GM21526 (cell line): ENCODE data around the gene GLIS2.

Source experiments
- ATAC-seq: cut with Tn5 transposase; IDR thresholded peaks from one replicate; pipeline ENCODE4 v1.9.1; 2021; ENCODE audit warnings: moderate library complexity; ENCODE audit not compliant: unreplicated experiment, low FRiP score

The GLIS2 gene

DNA sequence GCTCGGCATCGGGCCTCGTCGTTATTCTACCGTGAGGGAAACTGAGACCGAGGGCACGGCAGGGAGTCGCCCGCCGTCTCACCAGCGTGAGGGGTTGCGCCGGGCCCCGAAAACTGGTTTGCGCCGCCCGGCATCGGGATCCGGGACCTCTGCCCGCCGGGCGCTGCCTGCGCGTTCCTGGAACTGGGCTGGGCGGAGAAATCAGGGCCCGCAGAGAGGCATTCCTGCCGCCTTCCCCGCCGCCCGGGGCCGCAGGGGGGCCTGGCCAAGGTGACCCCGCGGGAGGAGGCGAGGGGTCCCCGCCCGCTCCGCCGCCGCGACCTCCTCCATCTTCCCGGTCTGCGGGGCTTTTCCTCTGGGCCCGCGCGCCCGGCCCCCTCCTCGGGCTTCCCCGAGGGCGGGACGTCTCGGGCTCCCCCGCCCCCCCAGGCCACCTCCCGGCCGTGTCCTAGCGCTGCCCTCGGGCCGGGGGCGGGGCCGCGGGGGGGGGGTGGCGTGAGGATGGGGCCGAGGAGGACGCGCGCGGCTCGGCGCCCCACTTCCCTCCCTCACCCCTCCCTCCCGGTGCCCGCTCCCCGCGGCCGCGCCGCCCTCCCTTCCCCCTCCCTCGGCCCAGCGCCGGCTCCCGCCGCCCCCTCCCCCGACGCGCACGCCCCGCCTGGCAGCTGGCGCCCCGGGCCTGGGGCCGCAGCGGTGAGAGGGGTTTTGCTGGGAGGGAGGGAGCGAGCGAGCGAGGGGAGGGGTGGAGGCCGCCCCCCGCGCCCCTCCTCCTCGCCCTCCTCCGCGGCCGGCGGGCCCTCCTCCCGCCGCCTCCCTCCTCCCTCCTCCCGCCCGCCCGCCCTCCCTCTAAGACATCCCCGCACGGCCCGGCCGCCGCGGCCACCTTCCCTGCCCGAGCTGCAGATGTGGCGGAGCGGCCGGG, at the start of gene GLIS2:
Gene GLIS2 (plus strand): TSS at position 882 of the 922 bp plus-strand sequence. CDS start 16,214 bp downstream, outside the sequence.
- no peak for ATAC-seq

DNA sequence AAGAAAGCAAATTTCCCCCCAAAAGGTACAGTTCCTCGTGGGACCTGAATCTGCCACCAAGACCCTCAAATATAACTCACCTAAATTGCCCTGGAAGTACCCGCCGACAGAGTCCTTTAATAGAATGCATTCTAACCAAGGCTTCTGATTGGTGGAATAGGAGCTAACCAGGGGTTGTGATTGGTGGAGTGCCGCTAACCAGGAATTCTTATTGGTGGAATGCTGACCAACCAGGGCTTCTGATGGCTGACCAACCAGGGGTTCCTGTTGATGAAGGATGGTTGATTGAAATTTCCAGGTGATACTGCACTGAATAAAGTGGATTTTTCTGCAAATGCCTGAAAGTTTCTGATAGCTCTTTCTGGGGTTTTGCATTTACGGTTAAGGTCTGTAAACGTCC, 49.5 kb upstream of the GLIS2 start:
- no peak for ATAC-seq

DNA sequence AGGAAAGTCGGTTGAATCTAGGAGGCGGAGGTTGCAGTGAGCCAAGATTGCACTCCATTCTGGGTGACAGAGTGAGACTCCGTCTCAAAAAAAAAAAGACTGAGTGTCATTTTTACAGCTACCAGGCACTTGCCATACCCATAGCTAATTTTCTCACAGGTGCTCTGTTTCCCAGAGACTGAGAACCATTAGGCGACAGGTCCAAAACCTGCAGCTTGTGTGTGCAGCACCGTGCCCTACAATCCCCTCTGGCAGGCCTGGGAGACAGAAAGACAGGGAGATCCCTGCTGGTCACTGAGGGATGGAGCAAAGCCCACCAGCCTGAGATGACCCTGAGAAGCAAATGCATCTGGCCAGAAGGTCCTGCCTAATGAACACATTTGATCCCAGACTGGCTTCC, 45.8 kb upstream of the GLIS2 start:
- ATAC-seq: no peak

DNA sequence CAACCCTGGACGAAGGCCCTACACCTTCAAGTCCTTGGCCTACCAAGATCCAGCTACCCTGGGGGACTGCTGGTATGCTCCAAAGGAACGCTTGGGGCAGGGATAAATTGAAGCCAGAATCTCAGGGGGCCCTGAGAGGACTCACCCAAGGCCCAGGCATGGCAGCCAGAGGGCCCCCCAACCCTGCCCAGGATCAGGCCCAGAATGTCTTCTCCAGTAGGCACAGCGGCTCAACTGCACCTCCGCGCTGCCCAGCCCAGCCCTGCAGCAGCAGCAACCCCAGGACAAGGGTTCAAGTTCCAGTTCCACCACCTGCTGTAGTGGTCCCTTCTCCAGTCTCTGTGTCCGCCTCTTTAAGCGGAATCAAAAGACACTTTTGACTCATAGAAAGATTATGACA, 45.3 kb upstream of the GLIS2 start:
- ATAC-seq: no peak

DNA sequence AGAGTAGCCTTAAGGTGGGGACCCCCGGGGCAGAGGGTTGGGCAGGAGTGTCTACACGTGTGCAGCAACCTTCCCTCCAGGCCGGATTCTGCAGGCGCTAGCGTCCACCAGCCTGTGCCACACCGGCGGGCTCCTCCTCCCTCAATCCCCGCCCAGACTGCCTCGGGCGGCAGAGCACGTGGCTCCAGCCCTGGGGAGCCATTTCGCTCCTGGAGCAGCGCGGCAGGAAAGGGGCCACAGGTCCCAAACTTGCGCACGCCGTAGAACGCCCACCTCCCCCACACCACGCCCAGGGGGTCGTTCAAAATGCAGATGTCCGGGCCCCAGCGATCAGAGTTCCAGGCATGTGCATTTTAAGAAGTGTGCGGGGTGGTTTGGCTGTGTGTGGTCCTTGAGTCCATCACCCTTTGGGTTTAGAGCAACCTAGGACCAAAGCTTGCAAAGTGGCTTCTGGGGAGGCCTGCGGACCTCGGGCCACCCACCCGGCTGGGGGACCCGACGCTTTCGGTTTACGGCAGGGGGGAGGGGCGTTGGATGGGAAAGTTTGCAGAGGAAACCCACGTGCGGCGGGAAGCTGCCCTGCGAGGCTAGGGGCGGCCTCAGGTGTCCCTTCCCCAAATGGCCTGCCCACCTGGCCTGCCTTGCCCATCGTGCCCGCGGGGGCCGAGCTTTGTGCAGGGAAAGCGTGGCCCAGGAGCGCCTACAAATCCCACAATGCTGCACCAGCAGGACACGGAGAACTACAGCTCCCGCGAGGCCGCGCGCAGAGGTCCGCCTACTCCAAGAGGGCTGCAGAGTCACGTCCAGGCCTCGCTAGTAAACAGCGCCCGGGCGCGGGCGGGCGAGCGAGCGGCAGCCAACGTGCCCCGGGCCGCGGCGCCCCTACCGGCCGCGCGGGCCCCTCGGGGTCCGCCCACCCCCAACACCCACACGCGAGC, 44.4 kb upstream of the GLIS2 start:
- ATAC-seq: peak; percentile 46

DNA sequence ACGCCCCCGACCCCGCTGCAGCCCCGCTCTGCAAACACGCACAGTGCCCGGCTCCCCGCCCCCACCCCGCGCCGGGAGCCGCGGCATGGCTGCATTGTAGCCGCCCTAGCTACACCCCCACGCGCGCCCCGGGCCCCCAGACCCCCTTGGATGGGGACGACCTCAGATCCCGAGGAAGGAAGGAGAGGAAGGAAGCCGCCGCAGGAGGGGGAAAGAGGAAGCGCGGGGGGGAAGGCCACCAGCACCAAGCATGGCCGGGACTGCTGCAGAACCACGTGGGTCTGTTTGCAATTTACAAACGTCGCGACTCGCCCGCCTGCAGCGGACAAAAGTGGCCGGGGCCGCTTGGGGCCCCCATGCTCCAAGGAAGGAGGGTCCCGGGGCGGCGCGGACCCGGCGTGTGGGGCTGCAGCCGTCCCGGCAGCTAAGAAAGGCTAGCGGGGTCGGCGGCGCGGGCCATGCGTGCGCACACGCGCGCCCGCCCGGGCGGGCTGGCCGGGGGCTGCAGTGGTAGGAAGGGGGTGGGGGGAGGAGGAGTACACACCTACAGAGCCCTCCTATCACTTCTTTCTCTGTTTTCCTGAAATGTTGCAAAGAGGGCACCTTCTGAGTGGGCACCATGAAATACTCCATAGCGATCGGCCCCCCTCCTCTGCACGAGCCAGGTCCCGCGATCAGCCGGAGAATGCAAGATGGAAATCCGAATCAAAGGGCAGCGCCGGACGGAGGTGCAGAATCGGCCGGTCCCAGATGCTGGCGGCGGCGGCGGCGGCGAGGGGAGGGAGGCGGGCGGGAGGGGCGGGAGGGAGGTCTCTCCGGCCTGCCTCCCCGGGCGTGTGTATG, 43.5 kb upstream of the GLIS2 start:
- no peak for ATAC-seq

DNA sequence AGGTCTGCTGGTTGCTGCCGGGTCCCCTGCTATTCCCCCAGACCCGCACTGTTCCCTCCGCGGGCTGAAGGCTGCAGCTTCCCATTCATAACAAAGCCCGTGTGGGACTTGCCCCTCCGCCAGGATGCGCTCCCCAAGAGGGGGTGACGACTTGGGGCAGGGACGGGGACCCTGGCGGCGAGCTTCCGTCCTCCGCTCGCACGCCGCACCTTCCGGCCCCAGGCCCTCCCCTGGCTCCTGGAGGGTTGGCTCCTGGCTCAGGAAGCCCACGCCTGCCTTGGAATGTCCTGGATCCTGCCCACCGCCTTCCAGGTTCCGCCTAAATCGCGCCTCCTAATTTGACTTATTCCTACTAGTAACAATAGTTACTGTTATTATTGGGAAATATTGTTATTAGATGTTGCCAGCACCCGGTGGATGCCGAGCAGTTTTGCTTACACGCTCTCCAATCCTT, 42.0 kb upstream of the GLIS2 start:
- ATAC-seq: no peak

DNA sequence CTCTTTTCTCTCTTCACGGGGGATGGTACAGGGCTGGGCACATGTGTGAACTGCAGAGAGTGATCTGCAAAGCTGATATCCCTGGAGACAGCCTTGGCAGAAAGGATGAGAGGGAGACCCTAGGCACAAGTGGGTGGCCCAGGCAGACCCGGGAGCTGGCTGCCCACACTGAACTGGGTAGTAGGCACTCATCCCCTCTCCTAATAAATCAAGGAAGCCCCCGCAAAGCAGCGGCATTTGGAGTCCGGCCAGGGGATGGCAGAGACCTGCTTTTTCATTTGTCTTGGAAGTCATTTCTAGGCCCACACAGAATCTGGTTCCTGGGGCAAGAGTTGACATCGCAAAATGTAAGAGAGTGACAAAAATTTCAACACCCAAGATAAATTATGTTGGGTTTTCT, 40.0 kb upstream of the GLIS2 start:
- ATAC-seq: no peak

DNA sequence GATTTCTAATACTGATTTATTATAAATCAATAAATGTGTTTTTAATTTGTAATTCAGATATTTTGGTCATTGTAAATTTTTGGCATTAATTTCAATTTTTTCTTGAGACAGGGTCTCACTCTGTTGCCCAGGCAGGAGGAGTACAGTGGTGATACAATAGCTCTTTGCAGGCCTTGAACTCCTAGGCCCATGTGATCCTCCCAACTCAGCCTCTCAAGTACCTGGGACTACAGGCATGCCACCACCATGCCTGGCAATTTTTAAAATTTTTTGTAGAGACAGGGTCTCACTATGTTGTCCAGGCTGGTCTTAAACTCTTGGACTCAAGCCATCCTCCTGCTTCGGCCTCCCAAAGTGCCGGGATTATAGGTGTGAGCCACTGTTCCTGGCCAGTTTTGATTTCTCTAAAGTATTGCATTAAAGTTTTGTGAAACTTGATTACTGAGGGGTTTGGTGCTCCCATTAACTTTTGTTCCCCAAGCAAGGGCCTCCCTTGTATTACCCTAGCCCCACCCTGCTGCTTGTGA, 37.8 kb upstream of the GLIS2 start:
- no peak for ATAC-seq

DNA sequence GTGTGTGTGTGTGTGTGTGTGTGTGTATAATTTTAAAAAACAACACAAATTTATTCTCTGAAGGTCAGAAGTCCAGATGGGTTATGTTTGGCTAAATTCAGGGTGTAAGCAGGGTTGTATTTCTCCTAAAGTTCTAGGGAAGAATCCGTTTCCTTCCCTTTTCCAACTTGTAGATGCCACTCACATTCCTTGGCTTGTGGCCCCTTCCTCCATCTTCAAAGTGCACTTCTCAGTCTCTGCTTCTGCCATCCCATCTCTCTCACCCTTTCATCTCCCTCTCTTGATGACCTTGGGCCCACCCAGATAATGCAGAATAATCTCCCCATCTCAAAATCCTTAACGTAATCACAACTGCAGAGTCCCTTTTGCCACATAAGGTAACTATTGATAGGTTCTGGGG, 35.2 kb upstream of the GLIS2 start:
- ATAC-seq: no peak

DNA sequence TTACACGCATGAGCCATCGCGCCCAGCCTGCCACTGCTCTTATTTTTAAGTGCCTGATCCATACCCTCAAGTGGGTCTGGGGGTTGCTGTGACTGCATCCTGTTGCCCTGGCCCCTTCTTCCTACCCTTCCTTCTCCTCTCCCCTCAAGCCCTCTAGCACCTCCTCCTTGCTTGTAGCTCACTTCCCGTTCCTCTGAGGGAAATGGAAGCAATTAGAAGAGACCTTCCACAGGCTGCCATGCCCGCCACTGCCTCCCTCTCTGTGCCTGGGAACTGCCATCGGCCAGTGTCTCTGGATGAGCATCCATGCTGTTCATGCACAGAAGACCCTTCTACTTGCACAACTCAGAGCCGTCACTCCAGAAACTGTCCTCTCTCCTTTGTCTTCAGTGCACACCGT, 32.4 kb upstream of the GLIS2 start:
- ATAC-seq: no peak

DNA sequence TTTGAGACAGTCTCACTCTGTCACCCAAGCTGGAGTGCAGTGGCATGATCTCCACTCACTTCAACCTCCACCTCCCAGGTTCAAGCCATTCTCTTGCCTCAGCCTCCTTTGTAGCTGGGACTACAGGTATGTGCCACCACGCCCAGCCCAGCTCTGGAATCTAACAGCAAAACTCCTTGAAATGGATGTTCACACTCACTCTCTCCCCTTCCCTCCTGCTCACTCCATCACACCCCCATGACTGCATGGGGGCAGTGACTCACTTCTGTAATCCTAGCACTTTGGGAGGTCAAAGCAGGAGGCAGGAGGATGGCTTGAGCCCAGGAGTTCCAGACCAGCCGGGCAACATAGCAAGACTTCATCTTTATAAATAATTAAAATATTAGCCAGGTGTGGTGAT, 31.9 kb upstream of the GLIS2 start:
- ATAC-seq: no peak

DNA sequence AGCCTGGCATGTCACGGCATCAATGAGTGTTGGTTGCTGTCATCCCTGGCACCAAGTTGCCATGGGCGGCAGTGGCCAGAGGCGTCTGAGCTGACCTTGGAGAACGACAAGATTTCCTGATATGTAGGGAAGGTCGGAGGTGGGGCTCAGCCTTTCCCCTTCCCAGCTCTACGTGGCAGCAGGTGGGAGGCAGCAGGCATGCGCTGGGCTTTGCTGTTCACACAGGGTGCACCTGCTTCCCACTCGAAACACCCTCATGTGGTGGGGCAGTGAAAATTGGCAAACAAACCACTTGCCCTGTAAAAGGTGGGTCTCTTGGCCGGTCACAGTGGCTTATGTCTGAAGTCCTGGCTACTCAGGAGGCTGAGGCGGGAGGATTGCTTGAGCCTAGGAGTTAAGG, 30.7 kb upstream of the GLIS2 start:
- ATAC-seq: no peak

DNA sequence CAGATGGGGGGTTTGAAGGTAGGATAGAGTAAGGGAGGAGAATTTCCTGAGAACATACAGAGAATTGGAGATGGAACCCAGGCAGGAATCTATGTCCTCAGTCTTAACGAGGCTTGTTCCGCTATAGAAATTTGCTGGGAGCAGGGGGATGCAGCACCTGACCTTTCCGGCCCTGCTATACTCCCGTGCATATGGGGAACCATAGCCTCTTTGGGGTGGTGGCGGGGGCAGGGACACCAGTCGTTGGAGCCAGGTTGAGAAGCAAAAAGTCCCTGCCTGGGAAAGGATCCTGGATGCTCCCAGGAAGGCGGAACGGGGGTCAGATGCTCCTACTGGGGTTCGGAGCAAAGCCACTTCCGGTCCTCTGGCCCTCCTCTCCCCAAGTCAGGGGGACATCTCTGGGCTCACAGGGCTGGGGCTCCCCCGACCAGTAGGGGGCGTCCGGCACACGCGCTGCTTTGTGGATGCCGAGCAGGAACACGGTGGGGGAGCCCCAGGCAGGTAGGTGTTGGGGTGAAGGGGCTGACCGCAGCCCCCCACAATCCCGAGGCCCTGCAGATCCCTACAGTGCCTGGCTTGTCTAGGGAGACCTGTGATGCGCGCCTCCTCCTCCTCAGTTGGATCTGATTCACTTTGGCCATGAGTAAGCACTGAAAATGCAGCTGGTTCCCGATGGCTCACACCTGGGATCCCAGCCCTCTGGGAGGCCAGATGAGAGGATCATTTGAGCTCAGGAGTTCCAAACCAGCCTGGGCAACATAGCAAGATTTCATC, 27.5 kb upstream of the GLIS2 start:
- peak; percentile 56 for ATAC-seq

DNA sequence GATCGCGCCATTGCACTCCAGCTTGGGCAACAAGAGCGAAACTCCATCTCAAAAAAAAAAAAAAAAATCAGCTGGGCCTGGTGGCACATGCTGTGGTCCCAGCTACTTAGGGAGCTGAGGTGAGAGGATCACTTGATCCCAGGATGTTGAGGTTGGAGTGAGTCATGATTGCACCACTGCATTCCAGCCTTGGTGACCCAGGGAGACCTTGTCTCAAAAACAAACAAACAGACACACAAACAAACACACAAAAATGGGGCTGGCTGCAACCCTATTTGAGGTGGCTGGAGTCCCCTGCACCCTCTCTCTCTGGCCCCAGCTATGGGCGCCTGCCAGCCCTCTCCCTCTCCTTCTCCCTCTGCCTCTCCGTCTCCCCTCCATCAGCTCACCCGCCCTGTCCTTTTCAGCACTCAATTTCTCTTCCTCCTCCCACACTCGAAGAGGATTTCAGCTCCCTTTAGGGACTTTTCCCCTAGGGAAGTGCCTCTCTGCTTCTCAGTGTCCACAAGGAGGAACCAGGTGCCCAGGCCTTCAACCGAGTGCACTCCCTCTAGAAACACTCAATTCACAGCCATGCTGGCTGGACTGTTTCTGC, 25.5 kb upstream of the GLIS2 start:
- no peak for ATAC-seq

DNA sequence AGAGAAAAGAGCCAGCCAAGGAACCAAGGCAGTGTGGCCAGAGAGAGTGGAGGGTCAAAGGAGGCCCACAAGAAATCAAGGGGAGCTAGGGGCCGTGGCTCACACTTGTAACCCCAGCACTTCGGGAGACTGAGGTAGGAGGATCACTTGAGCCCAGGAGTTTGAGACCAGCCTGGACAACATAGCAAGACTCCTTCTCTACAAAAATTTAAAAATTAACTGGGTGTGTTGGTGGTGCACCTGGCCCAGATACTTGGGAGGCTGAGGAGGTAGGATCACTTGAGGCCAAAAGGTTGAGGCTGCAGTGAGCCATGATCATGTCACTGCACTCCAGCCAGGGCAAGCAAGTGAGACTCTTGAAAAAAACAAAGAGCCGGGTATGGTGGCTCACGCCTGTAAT, 24.2 kb upstream of the GLIS2 start:
- ATAC-seq: no peak

DNA sequence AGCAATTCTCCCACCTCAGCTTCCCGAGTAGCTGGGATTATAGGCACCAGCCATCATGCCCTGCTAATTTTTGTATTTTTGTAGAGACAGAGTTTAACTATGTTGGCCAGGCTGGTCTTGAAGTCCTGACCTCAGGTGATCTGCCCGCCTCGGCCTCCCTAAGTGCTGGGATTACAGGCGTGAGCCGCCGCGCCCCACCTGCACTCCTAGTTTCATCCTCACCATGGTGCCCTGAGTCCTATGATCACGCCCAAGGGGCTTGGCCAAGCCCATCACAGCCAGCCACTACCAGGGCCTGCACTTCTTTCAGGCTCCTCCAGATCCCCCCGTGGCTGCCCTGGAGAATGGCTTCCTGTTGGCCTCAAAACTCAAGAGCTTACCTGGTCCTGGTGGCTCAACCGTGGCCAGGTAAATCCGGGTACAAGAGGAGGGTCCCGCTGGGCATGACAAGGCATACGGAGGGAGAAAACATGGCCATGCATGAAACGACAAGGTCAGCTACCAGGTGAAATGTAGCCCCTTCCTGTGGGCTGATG, 22.6 kb upstream of the GLIS2 start:
- no peak for ATAC-seq

DNA sequence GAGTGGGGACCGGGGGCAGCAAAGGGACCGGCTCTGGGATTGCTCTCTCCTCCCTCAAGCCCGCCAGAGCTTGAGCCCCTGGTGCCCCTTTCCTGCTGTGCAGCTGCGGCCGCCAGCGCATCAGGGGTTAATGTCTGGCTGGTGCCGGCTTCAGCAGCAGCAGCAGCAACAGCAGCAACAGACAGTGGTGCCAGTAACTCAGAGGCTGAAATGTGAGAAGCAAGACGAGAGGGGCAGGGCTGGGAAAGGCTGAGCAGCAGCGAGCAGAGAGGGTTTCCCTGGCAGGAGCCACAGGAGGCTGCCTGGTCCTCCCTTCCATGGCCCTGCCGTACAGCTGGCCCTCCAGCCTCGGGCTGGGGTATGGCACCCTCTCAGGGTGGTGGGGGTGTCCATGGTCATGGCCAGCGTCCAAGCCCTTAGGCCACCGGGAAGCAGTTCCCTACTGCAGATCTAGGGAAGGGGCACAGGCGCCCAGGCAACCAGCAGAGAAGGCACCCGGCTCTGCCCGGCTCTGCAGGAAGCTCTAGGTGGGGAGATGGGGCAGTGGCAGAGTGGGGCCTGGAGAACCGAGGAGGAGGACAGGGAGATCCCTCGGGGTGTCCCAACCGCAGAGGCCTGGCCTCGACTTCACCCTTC, 21.9 kb upstream of the GLIS2 start:
- ATAC-seq: no peak
